PC-3 (cell line): Measurements from ENCODE around the gene JOSD1. TPM values are rescaled to one million over a fixed set of nuclear protein-coding genes. Genes with fewer than 3 reads are reported as not detected.

Experiments
- ATAC-seq: fragments of 200-7000 bp; cut with Tn5 transposase; 2 replicates; pipeline ENCODE4 v1.9.1; 2020; ENCODE audit warnings: mild to moderate bottlenecking, moderate library complexity
- BruUV-seq: library from RNA; stranded (reverse); fragments of 400-500 nt; replicated peaks from 2 replicates; lab custom pipeline; 2021; lab: Mats Ljungman, UMichigan
- CTCF ChIA-PET: fragments of 300-600 bp; sonication (Branson Sonifier 250); formaldehyde crosslinking; loops from one replicate; lab custom pipeline; 2022; ENCODE audit warnings: antibody characterized with exemption; lab: Charles Lee
- POLR2A ChIA-PET: fragments of 300-600 bp; sonication (Branson Sonifier 250); formaldehyde crosslinking; loops from one replicate; lab custom pipeline; 2022; ENCODE audit warnings: antibody characterized with exemption; ENCODE audit not compliant: unreplicated experiment; lab: Charles Lee
- DNase-seq: peaks from one replicate; pipeline ENCODE4 v3.0.0-alpha.2; 2015
- H2AFZ ChIP-seq: fragments of 300-600 bp; sonication (generic); 2 replicates; pipeline ENCODE4 v1.6.0; 2016; ENCODE audit warnings: antibody characterized with exemption, low read length
- H3F3A ChIP-seq: fragments of 300-600 bp; sonication (generic); one replicate; pipeline ENCODE4 v1.6.0; 2017; ENCODE audit warnings: antibody characterized with exemption, low read length, control low read depth, mild to moderate bottlenecking; ENCODE audit not compliant: unreplicated experiment
- H3K27ac ChIP-seq: fragments of 300-600 bp; sonication (generic); 2 replicates; pipeline ENCODE4 v1.5.1; 2016; ENCODE audit warnings: mild to moderate bottlenecking, low read length
- H3K27me3 ChIP-seq: fragments of 300-600 bp; sonication (generic); 2 replicates; pipeline ENCODE4 v1.6.1; 2016; ENCODE audit warnings: low read length, mixed read lengths
- H3K36me3 ChIP-seq: fragments of 300-600 bp; sonication (generic); 2 replicates; pipeline ENCODE4 v1.6.1; 2016; ENCODE audit warnings: low read depth, mixed run types, low read length, mixed read lengths
- H3K4me1 ChIP-seq: fragments of 300-600 bp; sonication (generic); 2 replicates; pipeline ENCODE4 v1.5.1; 2016; ENCODE audit warnings: low read length; ENCODE audit not compliant: insufficient read depth
- H3K4me2 ChIP-seq: fragments of 300-600 bp; sonication (generic); 2 replicates; pipeline ENCODE4 v1.6.0; 2016; ENCODE audit warnings: low read length
- H3K4me3 ChIP-seq: fragments of 300-600 bp; sonication (generic); 2 replicates; pipeline ENCODE4 v1.5.1; 2016; ENCODE audit warnings: mild to moderate bottlenecking, low read length, mixed read lengths
- H3K79me2 ChIP-seq: fragments of 300-600 bp; sonication (generic); 2 replicates; pipeline ENCODE4 v1.6.1; 2017; ENCODE audit warnings: low read length, mixed read lengths
- H3K9ac ChIP-seq: fragments of 300-600 bp; sonication (generic); 2 replicates; pipeline ENCODE4 v1.6.0; 2016; ENCODE audit warnings: mild to moderate bottlenecking, low read length
- H3K9me2 ChIP-seq: fragments of 300-600 bp; sonication (generic); replicated peaks from 2 replicates; pipeline ENCODE4 v1.6.1; 2016; ENCODE audit warnings: mixed run types, low read length, mixed read lengths
- H3K9me3 ChIP-seq: fragments of 300-600 bp; sonication (generic); 2 replicates; pipeline ENCODE4 v1.6.1; 2016; ENCODE audit warnings: low read length, mixed read lengths
- H4K20me1 ChIP-seq: fragments of 300-600 bp; sonication (generic); 2 replicates; pipeline ENCODE4 v1.6.1; 2016; ENCODE audit warnings: low read length, mixed read lengths
- EZH2 ChIP-seq: fragments of 300-600 bp; sonication (generic); IDR thresholded peaks from one replicate; pipeline ENCODE4 v1.6.1; 2017; ENCODE audit warnings: antibody characterized with exemption, mild to moderate bottlenecking, low read length; ENCODE audit not compliant: unreplicated experiment
- EZH2phosphoT487 ChIP-seq: fragments of 300-600 bp; sonication (generic); IDR thresholded peaks from 2 replicates; pipeline ENCODE4 v1.6.1; 2018; ENCODE audit warnings: mild to moderate bottlenecking, antibody characterized with exemption, low read length, borderline replicate concordance
- intact Hi-C: fragments of 100-400 bp; cut with micrococcal nuclease; formaldehyde crosslinking; loops from 2 replicates; pipeline ENCODE4 v1.9.0; 2023
- total RNA-seq: library from RNA; depleted of rRNA; stranded (reverse); fragments of >200 nt; gene quantifications from 2 replicates; pipeline ENCODE4 v1.2.3, GENCODE V29; 2014; rRNA removed
- TF ChIP-seq, protein P1 (sequence below): fragments of 300-600 bp; sonication (generic); conservative IDR thresholded peaks from 2 replicates; pipeline ENCODE4 v1.5.1; 2017; ENCODE audit warnings: antibody characterized with exemption, low read depth, mild to moderate bottlenecking, low read length

The JOSD1 gene
- total RNA-seq, 1 experiment from 2014 or later, result 40.3 TPM

GRCh38 chr22:38638728-38639127, 62.0 kb downstream of the JOSD1 start:
- no peaks in the 10 kb centered on the region for H3K79me2 ChIP-seq
- H3K4me3 ChIP-seq, result no peak overlapping the region
- no TSS peak for BruUV-seq
- no peaks in the 10 kb centered on the region for H3K9me2 ChIP-seq
- H2AFZ ChIP-seq, result no peak overlapping the region
- no peak overlapping the region for H3K9ac ChIP-seq
- ChIA-PET CTCF (no interaction called here), POLR2A (no interaction called here)
- H3F3A ChIP-seq, result no peaks in the 10 kb centered on the region
- DNase-seq (no peak), ATAC-seq (no peak)
- H3K36me3 ChIP-seq, result no peaks in the 10 kb centered on the region
- intact Hi-C loops, result no loop called here
- TF ChIP-seq, protein P1, sequence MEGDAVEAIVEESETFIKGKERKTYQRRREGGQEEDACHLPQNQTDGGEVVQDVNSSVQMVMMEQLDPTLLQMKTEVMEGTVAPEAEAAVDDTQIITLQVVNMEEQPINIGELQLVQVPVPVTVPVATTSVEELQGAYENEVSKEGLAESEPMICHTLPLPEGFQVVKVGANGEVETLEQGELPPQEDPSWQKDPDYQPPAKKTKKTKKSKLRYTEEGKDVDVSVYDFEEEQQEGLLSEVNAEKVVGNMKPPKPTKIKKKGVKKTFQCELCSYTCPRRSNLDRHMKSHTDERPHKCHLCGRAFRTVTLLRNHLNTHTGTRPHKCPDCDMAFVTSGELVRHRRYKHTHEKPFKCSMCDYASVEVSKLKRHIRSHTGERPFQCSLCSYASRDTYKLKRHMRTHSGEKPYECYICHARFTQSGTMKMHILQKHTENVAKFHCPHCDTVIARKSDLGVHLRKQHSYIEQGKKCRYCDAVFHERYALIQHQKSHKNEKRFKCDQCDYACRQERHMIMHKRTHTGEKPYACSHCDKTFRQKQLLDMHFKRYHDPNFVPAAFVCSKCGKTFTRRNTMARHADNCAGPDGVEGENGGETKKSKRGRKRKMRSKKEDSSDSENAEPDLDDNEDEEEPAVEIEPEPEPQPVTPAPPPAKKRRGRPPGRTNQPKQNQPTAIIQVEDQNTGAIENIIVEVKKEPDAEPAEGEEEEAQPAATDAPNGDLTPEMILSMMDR, result no peak
- TF ChIP-seq EZH2 (no peak), EZH2phosphoT487 (no peak)
- no peaks in the 10 kb centered on the region for H3K27me3 ChIP-seq
- H3K9me3 ChIP-seq, result no peaks in the 10 kb centered on the region
- no peaks in the 10 kb centered on the region for H3K4me1 ChIP-seq
- H3K4me2 ChIP-seq, result no peak overlapping the region
- H4K20me1 ChIP-seq, result no peaks in the 10 kb centered on the region
- H3K27ac ChIP-seq, result no peak overlapping the region

- no peaks in the 10 kb centered on the region for H3K9me3 ChIP-seq
- no peaks in the 10 kb centered on the region for H3K4me1 ChIP-seq
- BruUV-seq, result no TSS peak
- no peak overlapping the region for H3K4me3 ChIP-seq
- H2AFZ ChIP-seq, result no peak overlapping the region
- no peaks in the 10 kb centered on the region for H3K36me3 ChIP-seq
- POLR2A ChIA-PET, result no interaction called here
- H4K20me1 ChIP-seq, result no peaks in the 10 kb centered on the region
- no peak for DNase-seq
- no peak overlapping the region for H3K4me2 ChIP-seq
- no peak for TF ChIP-seq EZH2
- TF ChIP-seq EZH2phosphoT487, result no peak
- TF ChIP-seq, protein P1, result no peak
- H3K27ac ChIP-seq, result no peak overlapping the region
- intact Hi-C loops, result no loop called here
- no peaks in the 10 kb centered on the region for H3K27me3 ChIP-seq
- no peak for ATAC-seq
- CTCF ChIA-PET, result no interaction called here
- H3K79me2 ChIP-seq, result no peaks in the 10 kb centered on the region
- H3K9ac ChIP-seq, result no peak overlapping the region
- H3K9me2 ChIP-seq, result no peaks in the 10 kb centered on the region
- no peaks in the 10 kb centered on the region for H3F3A ChIP-seq
Observed at GRCh38 chr22:38638216-38638615, 62.5 kb downstream of the JOSD1 start.

Other genes with a start within 250 kb of the JOSD1 start
- not detected in 2 replicates for gene KCNJ4, start 245.7 kb downstream of the JOSD1 start, total RNA-seq
- gene KDELR3, start 232.8 kb downstream of the JOSD1 start, total RNA-seq, result 17.7 and 22.6 TPM in 2 replicates
- 333 and 512 TPM in 2 replicates for gene DDX17, start 194.6 kb downstream of the JOSD1 start, total RNA-seq
- not detected in 2 replicates for gene DMC1, start 130.8 kb downstream of the JOSD1 start, total RNA-seq
- 1.2 and 2.2 TPM in 2 replicates for gene FAM227A, start 44.6 kb downstream of the JOSD1 start, total RNA-seq
- 12.9 and 14.3 TPM in 2 replicates for gene CBY1, start 44.3 kb downstream of the JOSD1 start, total RNA-seq
- 68.7 and 82.3 TPM in 2 replicates for gene TOMM22, start 19.0 kb downstream of the JOSD1 start, total RNA-seq
- gene GTPBP1, start 5.0 kb upstream of the JOSD1 start, total RNA-seq, result 28.2 and 29.6 TPM in 2 replicates
- gene SUN2, start 55.1 kb upstream of the JOSD1 start, total RNA-seq, result 54.0 and 55.5 TPM in 2 replicates
- 22.5 and 24.5 TPM in 2 replicates for gene DNAL4, start 93.2 kb upstream of the JOSD1 start, total RNA-seq
- gene NPTXR, start 143.1 kb upstream of the JOSD1 start, total RNA-seq, result 2.8 and 3.5 TPM in 2 replicates
- gene CBX6, start 171.3 kb upstream of the JOSD1 start, total RNA-seq, result 37.5 and 50.1 TPM in 2 replicates